GM18511 (cell line): ENCODE measurements around the gene ABCD1.
"Not testable (repeated sequence)": the region's sequence is repeated elsewhere in the genome, so short reads cannot be mapped to it uniquely, and the experiment has no call there.

Experiments used
- ATAC-seq: cut with Tn5 transposase; IDR thresholded peaks from one replicate; pipeline ENCODE4 v1.9.1; 2021; ENCODE audit warnings: mild to moderate bottlenecking, moderate library complexity; ENCODE audit not compliant: unreplicated experiment

Gene ABCD1

GRCh38 chrX:153731845-153732215 is 7.2 kb downstream of the ABCD1 start:
- ATAC-seq, result no peak

- ATAC-seq, result no peak
Measured at GRCh38 chrX:153732401-153732800, 7.7 kb downstream of the ABCD1 start.

- no peak for ATAC-seq
Measured at GRCh38 chrX:153733651-153734240, 9.1 kb downstream of the ABCD1 start.

GRCh38 chrX:153734871-153735270 is 10.2 kb downstream of the ABCD1 start:
- ATAC-seq, result no peak

- ATAC-seq, result no peak
Measured at GRCh38 chrX:153735274-153735673, 10.6 kb downstream of the ABCD1 start.

GRCh38 chrX:153736071-153736820 is 11.6 kb downstream of the ABCD1 start:
- no peak for ATAC-seq

GRCh38 chrX:153736871-153737441 is 12.3 kb downstream of the ABCD1 start:
- no peak for ATAC-seq

GRCh38 chrX:153738056-153738605 is 13.5 kb downstream of the ABCD1 start:
- no peak for ATAC-seq

- ATAC-seq, result no peak
Measured at GRCh38 chrX:153739754-153740486, 15.3 kb downstream of the ABCD1 start.

- no peak for ATAC-seq
Measured at GRCh38 chrX:153740631-153741222, 16.1 kb downstream of the ABCD1 start.

GRCh38 chrX:153741446-153741845 is 16.8 kb downstream of the ABCD1 start:
- no peak for ATAC-seq

- not testable (repeated sequence) for ATAC-seq
Measured at GRCh38 chrX:153742111-153742510, 17.5 kb downstream of the ABCD1 start.

GRCh38 chrX:153742796-153743467 is 18.3 kb downstream of the ABCD1 start:
- not testable (repeated sequence) for ATAC-seq

- not testable (repeated sequence) for ATAC-seq
Measured at GRCh38 chrX:153743468-153744209, 19.0 kb downstream of the ABCD1 start.

- ATAC-seq, result no peak
Measured at GRCh38 chrX:153744210-153745066, 19.8 kb downstream of the ABCD1 start.

GRCh38 chrX:153745067-153745433 is 20.4 kb downstream of the ABCD1 start:
- ATAC-seq, result not testable (repeated sequence)

GRCh38 chrX:153746359-153746758 is 21.7 kb downstream of the ABCD1 start:
- ATAC-seq, result no peak

- not testable (repeated sequence) for ATAC-seq
Measured at GRCh38 chrX:153746991-153747390, 22.3 kb downstream of the ABCD1 start.

GRCh38 chrX:153749017-153749416 is 24.4 kb downstream of the ABCD1 start:
- ATAC-seq, result not testable (repeated sequence)
